ENCODE measurements around the gene CCDC192. TPM values are rescaled to one million over a fixed set of nuclear protein-coding genes. Genes with fewer than 3 reads are reported as not detected.

The CCDC192 gene
- polyA plus RNA-seq, 2 of the 4 experiments (the other 2 are of a cell fraction) = not detected

DNA sequence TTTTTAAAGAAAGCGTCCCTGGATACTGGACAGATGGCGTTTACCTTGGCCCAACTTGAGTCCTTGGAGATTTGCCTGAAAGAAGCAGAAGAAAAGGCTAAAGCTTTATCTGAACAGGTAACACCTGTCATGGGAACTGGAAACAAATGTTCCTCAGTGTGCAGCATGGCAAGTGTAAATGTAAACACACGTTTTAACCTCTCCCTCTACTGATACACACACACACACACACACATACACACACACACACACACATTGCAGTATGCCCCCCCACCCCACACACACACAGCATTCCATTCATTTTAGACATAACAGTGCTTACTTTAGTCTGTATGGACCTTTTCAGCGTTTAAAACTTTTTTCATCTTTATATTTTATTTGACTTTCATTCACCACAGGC is 51.1 kb downstream of the CCDC192 start:
- ATAC-seq (no peak), DNase-seq (ENCODE audit: low read depth in 1 of 2, low spot score in 1 of 2) (no peak), FAIRE-seq (no peak)
- TF ChIP-seq HOXB13 (CRISPR knock-in tag; IDR thresholded peaks at IDR 0.05; ENCODE audit: low read depth) = no peak
- no peak overlapping the region for H3K27ac ChIP-seq
- POLR2A ChIA-PET = no interaction called here
- H3K4me1 ChIP-seq = 0 out of 3 replicates have a peak, but pooled peaks cover 6% of the 10 kb centered on the region
- CTCF ChIA-PET = interaction anchor here (0.6 to 1.1 kb wide), 4 partner anchors 10 to 921 kb away, joined by 3 to 5 read pairs (median 3); no protein-coding TSS in a partner anchor
- H3K4me3 ChIP-seq = no peak overlapping the region
- 44% methylated on average over 4 of the region's 4 CpGs for WGBS (ENCODE audit: missing lambda C conversion rate)
- H3K4me2 ChIP-seq = no peak overlapping the region
- no peaks in the 10 kb centered on the region for H3K9me3 ChIP-seq

GRCh38 chr5:127754706-127755105 is 51.5 kb downstream of the CCDC192 start:
- ATAC-seq (no peak), FAIRE-seq (no peak), DNase-seq (ENCODE audit: low read depth in 1 of 2, low spot score in 1 of 2) (no peak)
- Histone ChIP-seq H3K27ac (no peak overlapping the region), H3K4me1 (0 out of 3 replicates have a peak, but pooled peaks cover 6% of the 10 kb centered on the region), H3K4me3 (no peak overlapping the region), H3K9me3 (no peaks in the 10 kb centered on the region), H3K4me2 (no peak overlapping the region)
- CTCF ChIA-PET = interaction anchor here (1.0 kb wide), 2 partner anchors 447 to 921 kb away, joined by 3 read pairs; no protein-coding TSS in a partner anchor
- no peak for TF ChIP-seq RARB (CRISPR knock-in tag; IDR thresholded peaks at IDR 0.05)
- no peak for TF ChIP-seq RFX5 (IDR thresholded peaks at IDR 0.05)
- TF ChIP-seq, protein P1, sequence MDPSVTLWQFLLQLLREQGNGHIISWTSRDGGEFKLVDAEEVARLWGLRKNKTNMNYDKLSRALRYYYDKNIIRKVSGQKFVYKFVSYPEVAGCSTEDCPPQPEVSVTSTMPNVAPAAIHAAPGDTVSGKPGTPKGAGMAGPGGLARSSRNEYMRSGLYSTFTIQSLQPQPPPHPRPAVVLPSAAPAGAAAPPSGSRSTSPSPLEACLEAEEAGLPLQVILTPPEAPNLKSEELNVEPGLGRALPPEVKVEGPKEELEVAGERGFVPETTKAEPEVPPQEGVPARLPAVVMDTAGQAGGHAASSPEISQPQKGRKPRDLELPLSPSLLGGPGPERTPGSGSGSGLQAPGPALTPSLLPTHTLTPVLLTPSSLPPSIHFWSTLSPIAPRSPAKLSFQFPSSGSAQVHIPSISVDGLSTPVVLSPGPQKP (IDR thresholded peaks at IDR 0.05; ENCODE audit: low read depth, low read length) = no peak
- TF ChIP-seq, protein P2, sequence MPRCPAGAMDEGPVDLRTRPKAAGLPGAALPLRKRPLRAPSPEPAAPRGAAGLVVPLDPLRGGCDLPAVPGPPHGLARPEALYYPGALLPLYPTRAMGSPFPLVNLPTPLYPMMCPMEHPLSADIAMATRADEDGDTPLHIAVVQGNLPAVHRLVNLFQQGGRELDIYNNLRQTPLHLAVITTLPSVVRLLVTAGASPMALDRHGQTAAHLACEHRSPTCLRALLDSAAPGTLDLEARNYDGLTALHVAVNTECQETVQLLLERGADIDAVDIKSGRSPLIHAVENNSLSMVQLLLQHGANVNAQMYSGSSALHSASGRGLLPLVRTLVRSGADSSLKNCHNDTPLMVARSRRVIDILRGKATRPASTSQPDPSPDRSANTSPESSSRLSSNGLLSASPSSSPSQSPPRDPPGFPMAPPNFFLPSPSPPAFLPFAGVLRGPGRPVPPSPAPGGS (IDR thresholded peaks at IDR 0.05) = no peak
- no peak for TF ChIP-seq HEYL (CRISPR knock-in tag; IDR thresholded peaks at IDR 0.05)
- no peak for TF ChIP-seq JUN (IDR thresholded peaks at IDR 0.05)
- no peak for TF ChIP-seq PHF8 (IDR thresholded peaks at IDR 0.05; ENCODE audit: borderline replicate concordance, low read depth)
- TF ChIP-seq USF2 (IDR thresholded peaks at IDR 0.05) = no peak
- TF ChIP-seq, protein P3, sequence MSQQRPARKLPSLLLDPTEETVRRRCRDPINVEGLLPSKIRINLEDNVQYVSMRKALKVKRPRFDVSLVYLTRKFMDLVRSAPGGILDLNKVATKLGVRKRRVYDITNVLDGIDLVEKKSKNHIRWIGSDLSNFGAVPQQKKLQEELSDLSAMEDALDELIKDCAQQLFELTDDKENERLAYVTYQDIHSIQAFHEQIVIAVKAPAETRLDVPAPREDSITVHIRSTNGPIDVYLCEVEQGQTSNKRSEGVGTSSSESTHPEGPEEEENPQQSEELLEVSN (IDR thresholded peaks at IDR 0.05; ENCODE audit: borderline replicate concordance, low read depth) = no peak
- no peak for TF ChIP-seq KDM5A (IDR thresholded peaks at IDR 0.05)
- TF ChIP-seq CHD2 (IDR thresholded peaks at IDR 0.05; ENCODE audit: low read length, partially characterized antibody) = no peak
- TF ChIP-seq REST (IDR thresholded peaks at IDR 0.05) = no peak
- TF ChIP-seq CBX8 (IDR thresholded peaks at IDR 0.05) = no peak
- no peak for TF ChIP-seq POLR2AphosphoS2 (conservative IDR thresholded peaks at IDR 0.05; ENCODE audit: low read length)
- TF ChIP-seq FOSB (CRISPR knock-in tag; IDR thresholded peaks at IDR 0.05) = no peak
- no peak for TF ChIP-seq ZFP36 (IDR thresholded peaks at IDR 0.05; ENCODE audit: borderline replicate concordance, partially characterized antibody)
- WGBS (ENCODE audit: missing lambda C conversion rate) = 79% methylated on average over 2 of the region's 2 CpGs
- POLR2A ChIA-PET = no interaction called here
